Endothelial cell of umbilical vein (primary cell): ENCODE data around the gene ASRGL1.

Source experiments
- EZH2 ChIP-seq: IDR thresholded peaks from 2 replicates; pipeline ENCODE4 v1.6.1; 2012; ENCODE audit warnings: borderline replicate concordance, low read depth, mild to moderate bottlenecking, moderate library complexity, low read length, inconsistent platforms; ENCODE audit not compliant: severe bottlenecking
- FOS ChIP-seq: IDR thresholded peaks from 2 replicates; pipeline ENCODE4 v1.6.1; 2011; ENCODE audit warnings: mild to moderate bottlenecking, low read length, moderate library complexity, borderline replicate concordance; ENCODE audit not compliant: insufficient read depth
- GATA2 ChIP-seq: IDR thresholded peaks from 2 replicates; pipeline ENCODE4 v1.7.0; 2011; ENCODE audit warnings: low read depth, mild to moderate bottlenecking, moderate library complexity, mixed read lengths, low read length; ENCODE audit not compliant: insufficient read length, insufficient read depth
- JUN ChIP-seq: IDR thresholded peaks from 2 replicates; pipeline ENCODE4 v1.6.1; 2011; ENCODE audit warnings: borderline replicate concordance, low read depth; ENCODE audit not compliant: insufficient read length, insufficient read depth
- MYC ChIP-seq: IDR thresholded peaks from one replicate; pipeline ENCODE4 v1.6.1; 2011; ENCODE audit warnings: mild to moderate bottlenecking, low read depth, low read length
- POLR2A ChIP-seq: IDR thresholded peaks from 2 replicates; pipeline ENCODE4 v1.6.1; 2012; ENCODE audit warnings: low read depth, mild to moderate bottlenecking, control low read depth, low read length
- POLR2AphosphoS5 ChIP-seq: IDR thresholded peaks from 2 replicates; pipeline ENCODE4 v1.6.1; 2012; ENCODE audit warnings: low read depth, mild to moderate bottlenecking, control low read depth, low read length, moderate library complexity; ENCODE audit not compliant: insufficient read depth
- TF ChIP-seq, protein P1 (sequence below), 2 donors: IDR thresholded peaks; 1 replicate in 1 of 2; 2 replicates in 1 of 2; pipeline ENCODE4 v1.5.1; 2011; ENCODE audit warnings: low read length in 2 of 2, mild to moderate bottlenecking in 2 of 2, moderate library complexity in 2 of 2, control low read depth in 1 of 2, inconsistent platforms in 1 of 2, low read depth in 1 of 2; ENCODE audit not compliant: insufficient read depth in 1 of 2; ENCODE audit errors: extremely low read depth in 1 of 2
- TF ChIP-seq, protein P2 (sequence below): IDR thresholded peaks from 2 replicates; pipeline ENCODE4 v1.6.1; 2011; ENCODE audit not compliant: insufficient read depth, insufficient read length

DNA sequence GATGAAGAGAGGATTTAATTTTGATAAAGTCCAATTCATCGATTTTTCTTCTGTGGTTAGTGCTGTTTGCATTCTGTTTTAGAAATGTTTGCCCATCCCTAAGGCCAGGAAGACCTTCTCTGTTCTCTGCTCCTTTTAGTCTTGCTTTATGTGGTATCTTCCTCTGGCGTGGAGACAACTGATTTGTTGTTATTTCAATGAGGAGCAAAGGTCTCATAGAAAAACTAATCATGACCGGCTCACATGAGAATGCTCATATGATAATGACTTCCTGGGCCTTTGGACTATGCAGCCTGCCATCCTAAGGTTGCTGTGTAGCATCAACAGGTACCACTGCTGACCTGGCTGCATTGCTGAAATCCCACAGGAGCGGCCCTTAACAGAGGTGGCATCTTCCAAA is 101.4 kb downstream of the ASRGL1 start:
- TF ChIP-seq EZH2 (no peak), POLR2A (no peak), FOS (no peak), JUN (no peak), MYC (no peak), POLR2AphosphoS5 (no peak), GATA2 (no peak)
- TF ChIP-seq, protein P1, sequence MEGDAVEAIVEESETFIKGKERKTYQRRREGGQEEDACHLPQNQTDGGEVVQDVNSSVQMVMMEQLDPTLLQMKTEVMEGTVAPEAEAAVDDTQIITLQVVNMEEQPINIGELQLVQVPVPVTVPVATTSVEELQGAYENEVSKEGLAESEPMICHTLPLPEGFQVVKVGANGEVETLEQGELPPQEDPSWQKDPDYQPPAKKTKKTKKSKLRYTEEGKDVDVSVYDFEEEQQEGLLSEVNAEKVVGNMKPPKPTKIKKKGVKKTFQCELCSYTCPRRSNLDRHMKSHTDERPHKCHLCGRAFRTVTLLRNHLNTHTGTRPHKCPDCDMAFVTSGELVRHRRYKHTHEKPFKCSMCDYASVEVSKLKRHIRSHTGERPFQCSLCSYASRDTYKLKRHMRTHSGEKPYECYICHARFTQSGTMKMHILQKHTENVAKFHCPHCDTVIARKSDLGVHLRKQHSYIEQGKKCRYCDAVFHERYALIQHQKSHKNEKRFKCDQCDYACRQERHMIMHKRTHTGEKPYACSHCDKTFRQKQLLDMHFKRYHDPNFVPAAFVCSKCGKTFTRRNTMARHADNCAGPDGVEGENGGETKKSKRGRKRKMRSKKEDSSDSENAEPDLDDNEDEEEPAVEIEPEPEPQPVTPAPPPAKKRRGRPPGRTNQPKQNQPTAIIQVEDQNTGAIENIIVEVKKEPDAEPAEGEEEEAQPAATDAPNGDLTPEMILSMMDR (IDR thresholded peaks at IDR 0.05; ENCODE audit: extremely low read depth in 1 of 2, insufficient read depth in 1 of 2, low read depth in 1 of 2, low read length in 2 of 2), result no peak
- TF ChIP-seq, protein P2, sequence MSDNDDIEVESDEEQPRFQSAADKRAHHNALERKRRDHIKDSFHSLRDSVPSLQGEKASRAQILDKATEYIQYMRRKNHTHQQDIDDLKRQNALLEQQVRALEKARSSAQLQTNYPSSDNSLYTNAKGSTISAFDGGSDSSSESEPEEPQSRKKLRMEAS, result no peak
